GM12878 (cell line): ENCODE measurements around the gene PPP1R10. TPM values are rescaled to one million over a fixed set of nuclear protein-coding genes. Genes with fewer than 3 reads are reported as not detected.

Experiments used
- BHLHE40 ChIP-seq, 2 experiments: fragments of 450-650 bp in 1 of 2; IDR thresholded peaks; 2 replicates each; pipeline ENCODE4 v1.6.1; 2011 to 2017; ENCODE audit warnings: low read depth in 2 of 2, borderline replicate concordance in 1 of 2, improper control_type of control experiment in 1 of 2, low read length in 1 of 2, mild to moderate bottlenecking in 1 of 2
- CEBPB ChIP-seq, 2 experiments: fragments of 150-350 bp in 1 of 2; IDR thresholded peaks; 2 replicates each; pipeline ENCODE4 v1.6.1; 2012 to 2014; ENCODE audit warnings: low read depth in 2 of 2, low read length in 2 of 2, borderline replicate concordance in 1 of 2, inconsistent platforms in 1 of 2
- EP300 ChIP-seq, 2 experiments: fragments of 150-350 bp in 1 of 2; IDR thresholded peaks; 2 replicates each; pipeline ENCODE4 v1.6.1; 2011 to 2012; ENCODE audit warnings: low read depth in 2 of 2, low read length in 2 of 2, borderline replicate concordance in 1 of 2, improper control_type of control experiment in 1 of 2, inconsistent platforms in 1 of 2; ENCODE audit not compliant: control insufficient read depth in 1 of 2
- FOXM1 ChIP-seq: IDR thresholded peaks from 2 replicates; pipeline ENCODE4 v1.6.1; 2012; ENCODE audit warnings: low read depth, mild to moderate bottlenecking, inconsistent platforms, low read length, moderate library complexity
- GATAD2B ChIP-seq: fragments of 450-650 bp; conservative IDR thresholded peaks from 2 replicates; pipeline ENCODE4 v1.6.1; 2017; ENCODE audit warnings: low read depth, mild to moderate bottlenecking, moderate library complexity
- NFYA ChIP-seq: IDR thresholded peaks from 2 replicates; pipeline ENCODE4 v1.6.1; 2011; ENCODE audit warnings: low read depth, mild to moderate bottlenecking, low read length, improper control_type of control experiment, borderline replicate concordance
- NFYB ChIP-seq: IDR thresholded peaks from 2 replicates; pipeline ENCODE4 v1.6.1; 2011; ENCODE audit warnings: low read depth, mild to moderate bottlenecking, low read length, improper control_type of control experiment, moderate library complexity; ENCODE audit not compliant: insufficient read depth
- PAX5 ChIP-seq: IDR thresholded peaks from 2 replicates; pipeline ENCODE4 v1.6.1; 2011; ENCODE audit warnings: low read depth, low read length, borderline replicate concordance
- SIX5 ChIP-seq: IDR thresholded peaks from 2 replicates; pipeline ENCODE4 v1.6.1; 2011; ENCODE audit warnings: mild to moderate bottlenecking, low read depth, low read length, moderate library complexity; ENCODE audit not compliant: severe bottlenecking
- SMC3 ChIP-seq: IDR thresholded peaks from 2 replicates; pipeline ENCODE4 v1.6.1; 2011; ENCODE audit warnings: low read length, improper control_type of control experiment, borderline replicate concordance
- SREBF2 ChIP-seq: IDR thresholded peaks from 2 replicates; pipeline ENCODE4 v1.6.1; 2012; ENCODE audit warnings: mild to moderate bottlenecking, low read length
- STAT1 ChIP-seq: fragments of 450-650 bp; conservative IDR thresholded peaks from 2 replicates; pipeline ENCODE4 v1.6.1; 2014; ENCODE audit warnings: antibody characterized with exemption, mild to moderate bottlenecking
- SUPT20H ChIP-seq: IDR thresholded peaks from 2 replicates; pipeline ENCODE4 v1.6.1; 2011; ENCODE audit warnings: low read depth, mild to moderate bottlenecking, low read length, moderate library complexity, borderline replicate concordance; ENCODE audit not compliant: control insufficient read depth
- TCF12 ChIP-seq: IDR thresholded peaks from 2 replicates; pipeline ENCODE4 v1.6.1; 2011; ENCODE audit warnings: low read depth, mild to moderate bottlenecking, low read length
- ZNF207 ChIP-seq: fragments of 450-650 bp; IDR thresholded peaks from 2 replicates; pipeline ENCODE4 v1.6.1; 2014; ENCODE audit warnings: antibody characterized with exemption, mild to moderate bottlenecking, borderline replicate concordance
- ZNF622 ChIP-seq: fragments of 450-650 bp; IDR thresholded peaks from 2 replicates; pipeline ENCODE4 v1.6.1; 2017; ENCODE audit warnings: mild to moderate bottlenecking, inconsistent platforms
- polyA plus RNA-seq, 11 experiments: library from polyadenylated mRNA; depleted of rRNA in 4 of 11; unstranded in 6 of 11; stranded (reverse) in 5 of 11; fragments of >200 nt; fragmentation: Nextera tagmentation in 4 of 11; fragmentation: Illumina TruSeq in 1 of 11; extraction: Ambion mirVana in 4 of 11; extraction: Trizol in 1 of 11; gene quantifications; 1 replicate in 1 of 11; 2 replicates in 10 of 11; pipeline versions ENCODE4 v1.2.1 to v1.2.3, GENCODE V29; 2011 to 2016; ENCODE audit warnings: inconsistent platforms in 2 of 11, missing spikeins in 2 of 11, low read depth in 1 of 11
- total RNA-seq, 4 experiments: library from RNA; depleted of rRNA in 3 of 4; stranded (reverse); fragments of >200 nt in 3 of 4; fragmentation: Illumina TruSeq in 1 of 4; extraction: Trizol in 1 of 4; gene quantifications; 2 replicates each; pipeline versions ENCODE4 v1.2.1 to v1.2.3, GENCODE V29; 2013 to 2021
- TF ChIP-seq, protein P1 (sequence below): IDR thresholded peaks from 2 replicates; pipeline ENCODE4 v1.6.1; 2012; ENCODE audit warnings: low read length, inconsistent platforms
- TF ChIP-seq, protein P2 (sequence below): fragments of 450-650 bp; IDR thresholded peaks from 2 replicates; pipeline ENCODE4 v1.6.1; 2017; ENCODE audit warnings: mild to moderate bottlenecking, moderate library complexity
- TF ChIP-seq, protein P3 (sequence below): IDR thresholded peaks from 2 replicates; pipeline ENCODE4 v1.6.1; 2011; ENCODE audit warnings: borderline replicate concordance, low read depth, mild to moderate bottlenecking, moderate library complexity, mixed read lengths, low read length; ENCODE audit not compliant: insufficient read depth; ENCODE audit errors: extremely low read length

PPP1R10 gene
- total and polyA plus RNA-seq, 10 of the 15 experiments (the other 5 are each of a cell fraction or from before 2014, with no cell fraction given), result 11.3 to 83.8 (median 41.2) TPM

DNA sequence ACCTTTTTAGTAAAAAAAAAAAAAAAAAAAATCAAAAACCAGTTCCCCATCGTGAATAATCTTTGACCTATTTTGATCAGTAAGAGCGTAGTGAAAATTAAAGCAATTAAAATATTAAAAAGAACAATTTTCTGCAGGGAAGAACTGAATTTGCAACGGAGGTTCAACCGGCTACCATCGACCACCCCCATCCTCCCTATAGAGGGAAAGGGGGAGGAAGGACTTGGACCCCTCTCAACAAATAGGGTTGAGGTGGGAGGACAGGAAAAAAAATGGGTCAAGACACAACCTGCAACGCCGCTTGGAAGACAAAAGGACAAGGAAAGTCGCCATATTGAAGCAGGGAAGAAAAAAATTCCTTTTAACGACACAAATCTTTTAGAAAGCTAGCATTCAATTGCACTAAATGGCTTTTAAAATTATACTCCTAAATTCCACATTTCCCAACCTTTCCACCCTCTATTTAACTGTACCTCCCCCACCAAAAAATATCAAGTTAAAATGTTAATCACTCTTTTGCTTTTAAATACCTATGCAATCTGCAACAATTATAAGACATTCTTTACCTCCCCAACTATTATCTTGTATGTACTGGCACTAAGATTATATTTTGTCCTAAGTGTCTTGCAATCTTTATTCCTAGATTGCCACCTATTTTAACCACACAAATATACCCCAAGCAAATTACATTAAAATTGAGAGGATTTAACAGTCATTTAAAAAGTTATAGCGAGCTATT, 1.7 kb downstream of the PPP1R10 start (continued):
- TF ChIP-seq, protein P1, sequence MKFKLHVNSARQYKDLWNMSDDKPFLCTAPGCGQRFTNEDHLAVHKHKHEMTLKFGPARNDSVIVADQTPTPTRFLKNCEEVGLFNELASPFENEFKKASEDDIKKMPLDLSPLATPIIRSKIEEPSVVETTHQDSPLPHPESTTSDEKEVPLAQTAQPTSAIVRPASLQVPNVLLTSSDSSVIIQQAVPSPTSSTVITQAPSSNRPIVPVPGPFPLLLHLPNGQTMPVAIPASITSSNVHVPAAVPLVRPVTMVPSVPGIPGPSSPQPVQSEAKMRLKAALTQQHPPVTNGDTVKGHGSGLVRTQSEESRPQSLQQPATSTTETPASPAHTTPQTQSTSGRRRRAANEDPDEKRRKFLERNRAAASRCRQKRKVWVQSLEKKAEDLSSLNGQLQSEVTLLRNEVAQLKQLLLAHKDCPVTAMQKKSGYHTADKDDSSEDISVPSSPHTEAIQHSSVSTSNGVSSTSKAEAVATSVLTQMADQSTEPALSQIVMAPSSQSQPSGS, result peak; percentile 71
- no peak for TF ChIP-seq SUPT20H
- no peak for TF ChIP-seq SREBF2
- no peak for TF ChIP-seq SMC3
- no peak for TF ChIP-seq BHLHE40 (IDR thresholded peaks at IDR 0.05; ENCODE audit: borderline replicate concordance in 1 of 2, low read depth in 2 of 2, low read length in 1 of 2)
- TF ChIP-seq, protein P2, sequence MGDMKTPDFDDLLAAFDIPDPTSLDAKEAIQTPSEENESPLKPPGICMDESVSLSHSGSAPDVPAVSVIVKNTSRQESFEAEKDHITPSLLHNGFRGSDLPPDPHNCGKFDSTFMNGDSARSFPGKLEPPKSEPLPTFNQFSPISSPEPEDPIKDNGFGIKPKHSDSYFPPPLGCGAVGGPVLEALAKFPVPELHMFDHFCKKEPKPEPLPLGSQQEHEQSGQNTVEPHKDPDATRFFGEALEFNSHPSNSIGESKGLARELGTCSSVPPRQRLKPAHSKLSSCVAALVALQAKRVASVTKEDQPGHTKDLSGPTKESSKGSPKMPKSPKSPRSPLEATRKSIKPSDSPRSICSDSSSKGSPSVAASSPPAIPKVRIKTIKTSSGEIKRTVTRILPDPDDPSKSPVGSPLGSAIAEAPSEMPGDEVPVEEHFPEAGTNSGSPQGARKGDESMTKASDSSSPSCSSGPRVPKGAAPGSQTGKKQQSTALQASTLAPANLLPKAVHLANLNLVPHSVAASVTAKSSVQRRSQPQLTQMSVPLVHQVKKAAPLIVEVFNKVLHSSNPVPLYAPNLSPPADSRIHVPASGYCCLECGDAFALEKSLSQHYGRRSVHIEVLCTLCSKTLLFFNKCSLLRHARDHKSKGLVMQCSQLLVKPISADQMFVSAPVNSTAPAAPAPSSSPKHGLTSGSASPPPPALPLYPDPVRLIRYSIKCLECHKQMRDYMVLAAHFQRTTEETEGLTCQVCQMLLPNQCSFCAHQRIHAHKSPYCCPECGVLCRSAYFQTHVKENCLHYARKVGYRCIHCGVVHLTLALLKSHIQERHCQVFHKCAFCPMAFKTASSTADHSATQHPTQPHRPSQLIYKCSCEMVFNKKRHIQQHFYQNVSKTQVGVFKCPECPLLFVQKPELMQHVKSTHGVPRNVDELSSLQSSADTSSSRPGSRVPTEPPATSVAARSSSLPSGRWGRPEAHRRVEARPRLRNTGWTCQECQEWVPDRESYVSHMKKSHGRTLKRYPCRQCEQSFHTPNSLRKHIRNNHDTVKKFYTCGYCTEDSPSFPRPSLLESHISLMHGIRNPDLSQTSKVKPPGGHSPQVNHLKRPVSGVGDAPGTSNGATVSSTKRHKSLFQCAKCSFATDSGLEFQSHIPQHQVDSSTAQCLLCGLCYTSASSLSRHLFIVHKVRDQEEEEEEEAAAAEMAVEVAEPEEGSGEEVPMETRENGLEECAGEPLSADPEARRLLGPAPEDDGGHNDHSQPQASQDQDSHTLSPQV, result no peak
- TF ChIP-seq CEBPB (IDR thresholded peaks at IDR 0.05; ENCODE audit: borderline replicate concordance in 1 of 2, low read depth in 2 of 2, low read length in 2 of 2), result peak in 1 of 2 experiments; percentile 80; a peak in 1 of 4 replicates
- TF ChIP-seq NFYB, result no peak
- no peak for TF ChIP-seq PAX5
- TF ChIP-seq SIX5, result no peak
- peak; percentile 72; the same call in 1 of the 2 replicates for TF ChIP-seq ZNF207
- TF ChIP-seq EP300 (IDR thresholded peaks at IDR 0.05; ENCODE audit: borderline replicate concordance in 1 of 2, control insufficient read depth in 1 of 2, low read depth in 2 of 2, low read length in 2 of 2), result no peak; a peak in 1 of 4 replicates
- TF ChIP-seq GATAD2B, result no peak
- TF ChIP-seq, protein P3, sequence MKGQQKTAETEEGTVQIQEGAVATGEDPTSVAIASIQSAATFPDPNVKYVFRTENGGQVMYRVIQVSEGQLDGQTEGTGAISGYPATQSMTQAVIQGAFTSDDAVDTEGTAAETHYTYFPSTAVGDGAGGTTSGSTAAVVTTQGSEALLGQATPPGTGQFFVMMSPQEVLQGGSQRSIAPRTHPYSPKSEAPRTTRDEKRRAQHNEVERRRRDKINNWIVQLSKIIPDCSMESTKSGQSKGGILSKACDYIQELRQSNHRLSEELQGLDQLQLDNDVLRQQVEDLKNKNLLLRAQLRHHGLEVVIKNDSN, result no peak
- no peak for TF ChIP-seq ZNF622
- no peak for TF ChIP-seq NFYA
- TF ChIP-seq FOXM1, result peak; percentile 3; the same call in 1 of the 2 replicates
- TF ChIP-seq STAT1, result no peak
- TF ChIP-seq TCF12, result no peak
